ENCODE data around the gene CCR4.

DNA sequence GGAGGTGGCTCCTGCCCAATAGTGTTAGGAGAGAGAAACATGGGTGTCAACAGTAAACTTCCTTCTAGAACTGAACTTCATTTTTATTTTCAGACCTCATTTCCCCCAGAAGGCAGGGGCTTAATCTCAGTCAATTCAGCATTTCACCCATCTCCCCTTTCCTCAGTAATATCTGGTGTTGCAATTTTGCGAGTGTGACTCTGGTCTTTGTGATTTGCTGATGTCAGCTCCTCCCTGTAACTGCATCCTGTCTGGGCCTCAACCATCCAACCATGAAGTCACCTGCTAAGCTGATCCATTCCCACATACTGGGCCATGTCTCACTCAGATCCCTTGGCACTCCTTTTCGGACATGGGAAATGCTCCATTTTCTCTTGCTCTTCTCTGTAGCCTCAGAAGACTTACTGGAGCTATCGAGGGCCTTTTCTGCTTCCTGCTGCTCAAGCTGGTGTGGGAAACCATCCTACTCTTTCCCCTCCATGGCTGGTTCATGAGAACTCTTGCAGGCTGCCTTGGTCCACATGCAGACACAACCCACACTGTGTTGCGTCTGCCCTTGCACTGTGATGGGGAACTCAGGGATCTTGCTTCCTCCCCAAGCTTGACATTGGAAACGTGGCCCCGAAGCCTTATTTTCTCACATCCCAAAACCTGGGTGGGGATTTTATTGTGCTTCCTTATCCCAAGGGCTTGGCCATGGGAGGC is 24.6 kb downstream of the CCR4 start:
- TF ChIP-seq CTCF (IDR thresholded peaks at IDR 0.05; ENCODE audit: control extremely low read depth in 1 of 3, insufficient read depth in 1 of 3, low read depth in 1 of 3, low read length in 3 of 3) (no peak), EGR1 (IDR thresholded peaks at IDR 0.05; ENCODE audit: borderline replicate concordance, low read depth, low read length) (no peak), SIN3A (conservative IDR thresholded peaks at IDR 0.05 in 1 of 2, IDR thresholded peaks at IDR 0.05 in 1 of 2; ENCODE audit: low read depth in 1 of 2, low read length in 2 of 2) (no peak), RNF2 (IDR thresholded peaks at IDR 0.05; ENCODE audit: borderline replicate concordance, low read depth, low read length, missing control alignments, poor library complexity, severe bottlenecking) (no peak), POLR2A (IDR thresholded peaks at IDR 0.05; ENCODE audit: control extremely low read depth in 1 of 2, low read depth in 2 of 2, low read length in 2 of 2) (no peak), JUN (IDR thresholded peaks at IDR 0.05; ENCODE audit: low read depth, low read length) (no peak)

Measured in H1 (cell line).